Esophagus squamous epithelium (tissue), 4 donors: ENCODE data around the gene RNU4-1.

Experiments used
- POLR2A ChIP-seq, 4 donors: fragments of 450-650 bp; IDR thresholded peaks; one replicate each; pipeline ENCODE4 v1.6.1; 2017; ENCODE audit warnings: antibody characterized with exemption in 4 of 4, mild to moderate bottlenecking in 4 of 4, moderate library complexity in 3 of 4
- TF ChIP-seq, protein P1 (sequence below), 6 experiments: fragments of 450-650 bp in 4 of 6; fragments of 200-600 bp in 2 of 6; sonication (generic) in 2 of 6; IDR thresholded peaks; one replicate each; pipeline ENCODE4 v1.5.1; 2016 to 2019; ENCODE audit warnings: antibody characterized with exemption in 6 of 6, mild to moderate bottlenecking in 4 of 6, moderate library complexity in 4 of 6

DNA sequence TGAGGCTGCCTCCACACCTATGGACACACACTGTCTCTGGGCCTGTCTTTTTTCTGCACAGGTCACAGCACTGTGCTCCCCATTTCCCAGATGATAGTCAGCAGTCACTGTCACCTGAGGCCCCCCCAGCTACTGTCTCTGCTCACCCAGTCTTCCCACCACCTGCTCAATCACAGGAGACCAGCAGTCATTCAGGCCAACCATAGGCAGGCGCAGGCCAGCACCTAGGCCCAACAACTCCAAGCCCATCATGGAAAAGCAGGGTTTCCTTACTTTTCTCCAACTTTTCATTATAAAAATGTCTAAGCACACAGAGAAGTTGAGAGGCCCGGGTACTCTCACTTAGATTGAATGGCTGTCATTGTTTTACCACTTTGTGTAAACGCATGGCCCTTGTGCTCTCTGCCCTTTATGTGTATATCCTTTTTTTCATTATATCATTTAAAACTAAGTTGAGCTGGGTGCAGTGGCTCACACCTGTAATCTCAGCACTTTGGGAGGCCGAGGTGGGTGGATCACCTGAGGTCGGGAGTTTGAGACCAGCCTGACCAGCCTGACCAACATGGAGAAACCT, 34.6 kb downstream of the RNU4-1 start:
- TF ChIP-seq, protein P1, sequence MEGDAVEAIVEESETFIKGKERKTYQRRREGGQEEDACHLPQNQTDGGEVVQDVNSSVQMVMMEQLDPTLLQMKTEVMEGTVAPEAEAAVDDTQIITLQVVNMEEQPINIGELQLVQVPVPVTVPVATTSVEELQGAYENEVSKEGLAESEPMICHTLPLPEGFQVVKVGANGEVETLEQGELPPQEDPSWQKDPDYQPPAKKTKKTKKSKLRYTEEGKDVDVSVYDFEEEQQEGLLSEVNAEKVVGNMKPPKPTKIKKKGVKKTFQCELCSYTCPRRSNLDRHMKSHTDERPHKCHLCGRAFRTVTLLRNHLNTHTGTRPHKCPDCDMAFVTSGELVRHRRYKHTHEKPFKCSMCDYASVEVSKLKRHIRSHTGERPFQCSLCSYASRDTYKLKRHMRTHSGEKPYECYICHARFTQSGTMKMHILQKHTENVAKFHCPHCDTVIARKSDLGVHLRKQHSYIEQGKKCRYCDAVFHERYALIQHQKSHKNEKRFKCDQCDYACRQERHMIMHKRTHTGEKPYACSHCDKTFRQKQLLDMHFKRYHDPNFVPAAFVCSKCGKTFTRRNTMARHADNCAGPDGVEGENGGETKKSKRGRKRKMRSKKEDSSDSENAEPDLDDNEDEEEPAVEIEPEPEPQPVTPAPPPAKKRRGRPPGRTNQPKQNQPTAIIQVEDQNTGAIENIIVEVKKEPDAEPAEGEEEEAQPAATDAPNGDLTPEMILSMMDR (IDR thresholded peaks at IDR 0.05): no peak
- no peak for TF ChIP-seq POLR2A (IDR thresholded peaks at IDR 0.05)
